Globus pallidus (tissue), 1 donor: Measurements from ENCODE around the gene AQP6.

ENCODE experiments used
- DNase-seq: peaks from one replicate; pipeline ENCODE4 v3.0.0-alpha.2; 2015; ENCODE audit warnings: low spot score

The AQP6 gene

DNA sequence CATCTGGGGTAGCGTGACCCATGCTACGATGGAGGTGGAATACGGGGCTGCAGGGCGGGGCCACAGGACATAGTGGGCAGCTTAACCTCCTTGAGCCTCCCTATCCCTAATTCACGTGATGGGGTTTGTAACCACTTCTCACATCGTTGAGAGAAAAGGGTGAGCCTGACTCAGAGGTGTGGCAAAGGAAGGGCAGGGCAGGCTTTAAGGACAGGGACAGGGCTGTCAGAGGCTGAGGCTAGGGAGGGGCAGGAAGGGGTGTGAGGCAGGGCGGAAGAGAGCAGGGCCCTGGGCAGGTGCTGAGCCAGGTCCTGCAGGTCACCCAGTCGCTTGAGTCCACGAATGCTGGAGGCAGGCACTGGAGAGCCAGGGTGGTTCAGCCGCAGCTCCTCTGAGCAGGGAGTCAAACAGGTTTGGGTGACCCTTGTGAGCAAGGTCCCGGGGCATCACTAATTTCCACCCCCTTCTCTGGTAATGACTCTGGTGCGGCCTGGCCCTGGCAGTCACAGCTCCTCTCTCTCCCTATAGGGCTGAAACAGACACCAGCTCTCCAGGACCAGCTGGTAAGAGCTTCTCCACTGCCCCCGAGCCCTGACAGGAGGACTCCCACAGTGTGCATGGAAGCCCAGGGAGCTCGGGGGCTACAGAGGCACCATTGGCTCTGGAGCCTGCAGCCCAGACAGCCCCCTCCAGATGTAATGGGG is 29.7 kb upstream of the AQP6 start:
- DNase-seq, result no peak

DNA sequence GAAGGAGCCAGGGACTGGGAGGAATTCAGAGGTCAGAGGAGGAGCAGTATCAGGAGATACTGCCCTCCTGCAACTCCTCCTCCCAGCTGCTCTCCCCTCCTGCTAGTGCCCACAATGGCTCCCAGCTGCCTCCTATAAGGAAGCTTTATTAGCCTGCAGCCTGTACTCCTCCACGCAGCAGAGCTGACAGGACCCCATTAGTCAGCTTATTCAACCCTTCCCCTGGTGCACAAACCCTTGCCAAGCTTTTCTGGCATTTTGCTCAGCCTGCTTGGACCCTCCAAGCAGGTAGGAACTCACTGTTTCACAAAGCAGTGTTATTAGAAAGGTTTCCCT is 29.2 kb upstream of the AQP6 start:
- DNase-seq, result no peak

DNA sequence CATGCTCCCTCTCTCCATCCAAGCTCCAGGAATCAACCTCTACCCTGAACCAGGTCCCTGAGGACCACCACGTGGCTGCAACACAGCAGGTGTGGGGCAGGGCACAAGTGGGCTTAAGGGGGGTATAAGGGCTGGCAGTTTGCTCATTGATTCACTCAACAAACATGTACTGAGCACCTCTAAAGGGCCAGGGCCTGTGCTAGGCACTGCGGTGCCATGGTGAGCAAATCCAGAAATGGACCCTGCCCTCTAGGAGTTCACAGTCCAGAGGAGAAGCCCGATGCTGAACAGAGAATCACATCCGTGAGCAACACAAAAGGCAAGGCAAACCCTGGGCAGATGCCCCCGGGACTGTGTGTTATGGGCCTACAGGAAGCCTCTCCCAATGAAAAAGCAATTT is 28.7 kb upstream of the AQP6 start:
- no peak for DNase-seq

DNA sequence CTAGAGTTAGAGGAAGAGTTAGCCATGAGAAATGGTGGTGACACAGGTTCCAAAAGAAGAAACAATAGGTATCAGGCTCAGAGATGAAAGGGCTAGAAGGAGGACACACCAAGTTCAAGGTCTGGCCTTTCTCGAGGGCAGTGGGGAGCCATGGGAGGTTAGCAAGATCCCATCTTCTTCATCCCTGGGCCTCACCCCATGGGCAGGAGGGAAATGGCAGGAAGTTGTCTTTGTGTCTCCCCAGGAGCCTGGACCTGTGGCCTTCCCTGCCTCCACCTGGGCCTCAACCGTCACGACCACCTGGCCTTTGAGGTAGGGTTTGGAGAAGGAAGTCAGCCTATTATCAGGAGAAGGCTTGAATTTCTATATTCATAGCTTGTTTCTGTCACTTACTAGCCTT is 28.0 kb upstream of the AQP6 start:
- DNase-seq, result no peak

DNA sequence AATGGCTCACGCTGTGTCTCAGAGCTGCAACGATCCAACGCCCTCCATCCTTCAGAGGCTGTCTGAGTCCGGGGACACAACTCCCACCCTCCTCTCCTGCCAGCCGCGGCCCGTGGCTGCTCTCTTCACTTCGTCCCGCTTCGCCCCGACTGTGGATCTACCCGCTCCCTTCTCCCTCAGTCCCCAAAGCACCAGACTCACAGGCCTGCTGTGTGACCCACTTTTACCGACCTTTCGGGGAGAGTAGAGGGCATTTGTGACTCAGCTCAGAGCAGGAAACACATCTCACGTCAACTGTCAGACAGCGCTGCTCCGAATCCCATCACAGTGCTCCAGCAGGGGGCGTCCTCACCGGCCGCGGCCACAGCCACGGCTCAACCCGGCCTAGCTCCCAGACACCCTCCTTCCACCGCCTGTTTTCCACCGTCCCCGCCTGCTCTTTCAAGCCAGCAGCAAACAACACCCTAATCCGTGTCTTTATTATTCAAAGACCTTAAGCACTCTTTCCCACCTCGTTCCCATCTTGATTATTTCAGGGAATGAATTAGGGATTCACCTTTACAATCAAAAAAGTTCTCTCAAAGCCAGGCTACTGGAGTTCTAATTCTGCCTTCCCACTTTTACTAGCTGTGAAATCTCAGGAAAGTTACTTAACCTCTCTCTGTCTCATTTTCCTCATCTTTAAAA is 27.2 kb upstream of the AQP6 start:
- DNase-seq, result peak; percentile 81

DNA sequence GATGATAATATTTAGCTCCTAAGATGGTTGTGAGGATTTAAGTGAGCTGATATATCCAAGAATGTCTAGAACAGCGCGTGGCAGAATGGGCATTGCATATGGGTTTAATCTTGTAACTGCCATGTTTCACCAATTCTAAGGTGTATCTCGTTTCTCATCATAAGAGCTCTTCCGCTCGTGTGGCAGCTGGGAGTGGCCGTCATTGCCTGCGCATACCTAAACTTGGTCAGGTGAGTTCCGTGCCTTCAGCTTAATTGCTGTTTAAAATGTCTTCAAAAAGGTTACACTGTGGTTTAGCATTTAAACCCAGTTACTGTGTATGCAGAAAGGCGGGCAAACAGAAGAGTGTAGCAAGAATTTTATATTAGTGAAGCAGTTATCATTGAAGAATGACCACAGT is 26.7 kb upstream of the AQP6 start:
- no peak for DNase-seq

DNA sequence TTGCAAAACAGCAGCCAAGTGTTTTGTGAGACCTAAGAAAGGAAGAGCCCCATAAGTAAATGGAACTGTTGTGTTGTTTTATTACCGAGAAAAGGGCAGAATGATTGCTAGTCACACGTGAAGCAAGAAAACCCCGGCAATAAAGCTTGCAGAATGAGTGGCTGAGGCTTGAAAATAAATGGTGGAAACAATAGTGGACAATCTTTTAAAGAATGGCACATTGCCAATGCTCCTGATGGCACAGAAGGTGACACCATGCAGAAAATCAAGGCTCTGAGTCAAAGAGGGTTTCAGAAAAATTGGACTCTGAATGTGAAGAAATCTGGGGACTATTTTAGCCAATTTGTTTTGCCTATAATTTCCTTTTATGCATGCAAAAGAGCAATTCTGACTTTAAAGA is 26.2 kb upstream of the AQP6 start:
- no peak for DNase-seq

DNA sequence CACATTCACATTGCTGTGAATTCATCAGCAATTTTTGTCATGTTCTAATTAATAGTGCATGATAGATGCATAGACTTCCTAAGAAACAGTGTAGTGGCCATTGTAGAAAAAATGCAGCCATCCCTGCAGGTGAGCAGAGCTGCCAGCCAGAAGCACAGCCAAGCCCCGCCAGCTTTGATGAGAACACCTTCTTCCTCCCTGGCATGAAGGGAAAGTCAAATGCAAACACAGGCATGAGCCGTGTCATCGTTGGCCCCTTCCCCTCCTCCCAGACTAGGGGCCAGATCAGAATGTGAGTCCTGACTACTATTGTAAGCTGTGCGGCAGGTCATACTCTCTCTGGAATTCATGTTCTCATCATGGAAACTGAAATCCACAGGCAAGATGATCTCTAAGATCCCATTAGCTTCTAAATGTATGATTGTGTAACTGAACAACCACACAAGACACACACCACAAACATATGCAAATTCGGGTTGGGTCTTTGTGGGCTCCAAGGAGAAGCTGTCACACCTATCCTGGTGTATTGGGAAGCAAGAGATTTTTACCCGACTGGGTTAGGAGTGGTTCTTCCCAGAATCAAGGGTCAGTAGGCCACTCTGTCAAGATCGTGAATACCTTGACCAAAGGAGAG is 25.0 kb upstream of the AQP6 start:
- no peak for DNase-seq

DNA sequence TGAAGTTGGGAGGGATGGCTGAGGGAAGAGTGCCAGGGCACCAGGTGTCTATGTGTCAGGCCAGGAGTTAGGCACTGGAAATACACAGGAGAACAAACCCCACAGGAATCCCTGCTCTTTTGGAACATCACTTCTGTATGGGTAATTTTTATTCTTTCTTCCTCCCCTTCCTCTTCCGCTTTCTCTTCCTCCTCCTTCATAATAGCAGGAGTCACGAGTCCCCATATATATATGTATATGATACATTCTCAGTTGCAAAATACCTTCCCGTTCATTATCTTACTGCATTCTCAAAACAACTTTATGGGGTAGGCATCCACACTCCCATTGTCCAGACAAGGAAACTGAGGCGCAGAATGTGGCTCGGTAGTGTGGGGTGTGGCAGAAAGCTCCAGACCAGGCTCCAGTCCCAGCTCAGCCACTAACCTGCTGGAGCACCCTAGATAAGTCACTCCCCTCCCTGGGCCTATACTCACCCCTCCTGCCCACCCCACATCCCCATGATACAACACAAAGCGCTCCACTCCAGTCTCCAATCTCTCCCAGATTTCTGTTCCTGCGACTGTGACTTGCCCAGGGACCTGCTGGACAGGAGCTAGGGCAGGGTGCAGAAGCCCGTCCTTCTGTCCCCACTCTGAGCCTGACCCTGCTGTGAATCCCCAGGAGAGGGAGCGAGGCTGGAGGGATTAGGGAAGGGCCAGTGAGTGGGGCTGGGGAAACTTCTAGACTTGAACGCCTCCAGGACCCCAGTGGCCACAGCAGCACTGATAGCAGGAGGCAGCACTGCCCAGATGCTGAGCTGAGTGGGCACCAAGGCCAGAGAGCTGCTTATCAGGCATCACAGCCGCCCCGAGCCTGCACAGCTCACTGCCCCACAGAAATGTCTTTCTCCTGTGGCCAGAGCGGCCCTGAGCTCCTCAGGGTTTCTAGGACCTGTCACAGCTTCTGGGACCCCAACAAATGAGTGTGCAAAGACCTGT is 23.6 kb upstream of the AQP6 start:
- no peak for DNase-seq

DNA sequence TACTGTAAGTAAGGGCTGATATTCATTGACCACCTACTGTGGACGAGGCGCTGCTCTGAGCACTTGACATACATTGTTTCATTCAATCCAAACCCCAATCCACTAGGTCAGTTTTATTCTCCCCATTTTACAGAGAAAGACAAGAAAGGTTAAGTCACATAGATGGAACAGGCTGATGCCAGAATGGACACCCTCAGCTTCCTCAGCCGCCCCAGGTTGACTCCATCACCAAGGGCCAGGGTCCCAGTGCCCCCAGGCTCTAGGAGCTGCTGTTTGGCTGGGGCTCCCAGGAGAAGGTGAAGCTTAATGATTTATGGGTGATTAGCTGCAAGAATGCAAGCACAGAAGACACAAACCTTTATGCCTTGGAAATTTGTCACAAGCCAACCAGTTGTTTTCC is 22.9 kb upstream of the AQP6 start:
- no peak for DNase-seq

DNA sequence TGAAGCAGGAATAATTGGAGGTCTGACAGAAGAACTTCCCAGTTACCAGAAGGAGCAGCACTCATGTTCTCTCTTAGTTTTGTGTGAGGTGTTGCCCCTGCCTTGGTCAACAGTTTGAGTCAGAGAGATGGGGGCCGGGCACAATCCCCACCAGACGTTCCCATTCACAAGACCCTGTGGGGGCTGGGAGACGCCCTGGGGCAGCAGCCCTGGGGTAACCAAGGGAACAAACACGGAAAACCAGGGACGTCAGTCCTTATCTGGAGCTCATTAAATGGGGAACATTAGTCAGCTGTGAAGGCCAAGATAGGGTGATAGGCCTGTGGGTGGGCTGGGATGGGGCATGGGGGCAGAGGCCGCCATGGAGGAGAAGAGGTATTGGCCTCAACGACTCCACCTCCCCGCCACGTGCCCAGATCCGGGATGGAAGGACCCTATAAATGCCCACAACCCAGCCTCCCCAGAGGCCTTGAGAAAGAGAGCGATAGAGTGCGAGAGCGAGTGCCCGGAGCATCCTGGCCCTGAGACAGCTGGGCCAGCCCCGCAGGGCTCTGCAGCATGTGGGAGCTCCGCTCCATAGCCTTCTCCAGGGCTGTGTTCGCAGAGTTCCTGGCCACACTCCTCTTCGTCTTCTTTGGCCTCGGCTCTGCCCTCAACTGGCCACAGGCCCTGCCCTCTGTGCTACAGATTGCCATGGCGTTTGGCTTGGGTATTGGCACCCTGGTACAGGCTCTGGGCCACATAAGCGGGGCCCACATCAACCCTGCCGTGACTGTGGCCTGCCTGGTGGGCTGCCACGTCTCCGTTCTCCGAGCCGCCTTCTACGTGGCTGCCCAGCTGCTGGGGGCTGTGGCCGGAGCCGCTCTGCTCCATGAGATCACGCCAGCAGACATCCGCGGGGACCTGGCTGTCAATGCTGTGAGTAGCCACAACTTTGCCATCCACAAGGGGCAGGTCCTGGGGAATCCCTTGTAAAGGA is 22.2 kb upstream of the AQP6 start, which contains the start of gene AQP2:
Gene AQP2, plus strand, starts transcription at position 465 of the 979 bp plus-strand sequence. Its CDS starts 94 bp downstream, at position 559.
- DNase-seq, result no peak

DNA sequence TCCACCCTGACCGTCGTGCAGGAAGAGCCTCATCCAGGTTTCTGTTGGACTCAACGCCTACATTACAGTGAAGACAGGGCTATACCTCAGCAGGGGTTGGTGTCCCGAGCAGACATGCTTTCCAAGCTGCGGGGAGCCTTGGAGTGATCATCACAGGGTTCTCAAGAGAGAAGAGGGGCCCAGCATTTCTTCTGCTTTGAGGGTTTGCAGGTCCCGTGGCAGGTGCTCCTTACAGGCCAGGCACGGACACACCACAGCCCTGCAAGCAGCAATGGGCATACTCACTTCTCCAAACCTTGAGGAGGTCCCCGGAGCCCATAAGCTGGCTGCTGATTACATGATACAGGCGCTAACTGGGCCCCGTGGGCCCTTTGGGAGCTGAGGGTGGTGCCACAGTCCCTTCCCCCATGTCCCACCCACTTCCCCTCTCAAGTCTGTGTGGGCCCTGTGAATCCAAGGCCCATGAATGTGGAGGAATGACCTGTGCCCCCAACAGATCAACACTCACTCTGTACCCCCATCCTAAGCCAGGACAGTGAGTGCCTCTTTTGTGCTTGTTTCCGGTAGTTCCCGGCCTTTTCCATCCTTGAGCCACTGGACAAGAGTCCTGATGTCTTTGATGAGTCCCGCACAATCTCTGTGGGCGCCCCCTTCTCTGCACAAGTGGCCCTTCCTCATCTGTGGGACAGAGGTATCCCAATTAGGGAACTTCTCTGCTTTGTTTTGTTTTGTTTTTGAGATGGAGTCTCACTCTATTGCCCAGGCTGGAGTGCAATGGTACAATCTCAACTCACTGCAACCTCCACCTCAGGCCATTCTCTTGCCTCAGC is 21.1 kb upstream of the AQP6 start:
- DNase-seq, result no peak

DNA sequence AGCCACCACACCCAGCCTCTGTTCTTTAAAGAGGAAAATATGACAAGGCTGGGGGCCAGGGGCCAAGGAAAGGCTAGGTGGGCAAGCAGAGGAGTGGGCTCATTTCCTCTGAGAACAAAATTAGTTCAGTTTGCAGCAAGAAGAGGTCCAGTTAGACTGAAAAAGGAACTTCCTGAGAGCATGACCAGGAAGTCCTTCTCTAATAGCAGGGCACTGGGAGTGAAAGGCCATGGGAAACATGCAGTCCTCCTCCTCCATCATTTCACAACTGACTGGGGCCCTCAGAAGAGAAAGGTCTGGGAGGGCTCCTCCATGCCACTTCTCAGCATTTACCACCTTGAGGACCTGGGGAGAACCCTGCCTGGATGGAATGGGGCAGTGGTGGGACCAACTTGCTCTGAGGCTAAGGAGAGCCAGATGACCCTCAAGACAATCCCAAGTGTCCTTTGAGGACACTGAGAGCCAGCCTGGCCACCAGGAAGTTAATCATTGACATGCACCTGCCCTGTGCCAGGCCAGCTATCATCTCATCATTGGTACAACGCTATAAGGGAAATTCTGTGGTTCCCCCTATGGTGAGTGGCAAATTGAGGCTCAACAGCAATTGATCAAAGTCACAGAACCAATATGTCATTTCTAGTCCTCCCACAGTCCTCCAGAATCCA is 20.2 kb upstream of the AQP6 start:
- DNase-seq, result no peak

DNA sequence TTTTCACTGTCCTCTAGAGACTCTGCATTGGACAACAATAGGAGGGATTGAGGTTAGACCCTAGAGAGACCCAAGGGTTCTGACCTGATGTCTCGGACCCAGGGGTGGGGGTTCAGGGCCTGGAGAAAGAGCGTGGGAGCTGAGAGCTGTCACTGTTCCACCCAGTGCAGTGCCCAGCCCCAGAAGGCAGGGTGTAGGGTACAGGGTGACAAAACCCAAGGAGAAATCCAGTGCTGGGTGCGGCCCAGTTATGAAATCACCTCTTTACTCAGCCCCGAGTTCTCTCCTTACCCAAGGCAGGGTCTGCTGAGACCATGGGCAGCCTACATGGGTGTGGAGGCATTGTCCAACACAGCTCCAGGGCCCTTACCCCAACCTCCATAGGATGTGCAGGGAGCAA is 19.6 kb upstream of the AQP6 start:
- no peak for DNase-seq

DNA sequence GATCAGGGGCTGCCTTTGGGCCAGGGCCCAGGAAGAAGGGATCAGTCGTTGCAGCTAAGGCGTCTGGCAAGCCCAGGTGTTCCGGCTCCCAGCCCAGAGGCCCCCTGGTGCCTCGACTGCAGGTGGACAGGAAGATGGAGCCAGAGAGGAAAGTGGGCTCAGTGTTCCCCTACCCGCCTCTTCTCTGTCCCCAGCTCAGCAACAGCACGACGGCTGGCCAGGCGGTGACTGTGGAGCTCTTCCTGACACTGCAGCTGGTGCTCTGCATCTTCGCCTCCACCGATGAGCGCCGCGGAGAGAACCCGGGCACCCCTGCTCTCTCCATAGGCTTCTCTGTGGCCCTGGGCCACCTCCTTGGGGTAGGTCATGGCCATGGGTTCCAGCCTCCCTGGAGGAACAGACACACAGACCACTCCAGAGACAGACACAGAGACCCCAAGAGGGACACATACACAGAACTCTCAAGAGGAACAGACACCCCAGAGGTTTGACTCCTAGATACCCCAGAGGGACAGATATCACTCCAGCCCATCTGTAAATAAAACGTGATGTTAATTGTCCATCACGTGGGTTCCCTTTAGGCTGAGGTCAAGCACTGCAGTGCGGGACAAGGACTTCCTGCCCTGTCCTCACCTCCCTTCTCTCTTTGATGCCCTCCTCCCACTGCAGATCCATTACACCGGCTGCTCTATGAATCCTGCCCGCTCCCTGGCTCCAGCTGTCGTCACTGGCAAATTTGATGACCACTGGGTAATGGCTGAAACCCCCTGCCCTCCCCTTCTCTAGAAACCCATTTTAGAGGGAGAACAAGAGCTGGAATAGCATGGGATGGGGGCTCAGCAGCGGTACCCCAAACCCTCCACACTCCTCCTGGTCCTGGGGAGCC is 18.5 kb upstream of the AQP6 start:
- no peak for DNase-seq

DNA sequence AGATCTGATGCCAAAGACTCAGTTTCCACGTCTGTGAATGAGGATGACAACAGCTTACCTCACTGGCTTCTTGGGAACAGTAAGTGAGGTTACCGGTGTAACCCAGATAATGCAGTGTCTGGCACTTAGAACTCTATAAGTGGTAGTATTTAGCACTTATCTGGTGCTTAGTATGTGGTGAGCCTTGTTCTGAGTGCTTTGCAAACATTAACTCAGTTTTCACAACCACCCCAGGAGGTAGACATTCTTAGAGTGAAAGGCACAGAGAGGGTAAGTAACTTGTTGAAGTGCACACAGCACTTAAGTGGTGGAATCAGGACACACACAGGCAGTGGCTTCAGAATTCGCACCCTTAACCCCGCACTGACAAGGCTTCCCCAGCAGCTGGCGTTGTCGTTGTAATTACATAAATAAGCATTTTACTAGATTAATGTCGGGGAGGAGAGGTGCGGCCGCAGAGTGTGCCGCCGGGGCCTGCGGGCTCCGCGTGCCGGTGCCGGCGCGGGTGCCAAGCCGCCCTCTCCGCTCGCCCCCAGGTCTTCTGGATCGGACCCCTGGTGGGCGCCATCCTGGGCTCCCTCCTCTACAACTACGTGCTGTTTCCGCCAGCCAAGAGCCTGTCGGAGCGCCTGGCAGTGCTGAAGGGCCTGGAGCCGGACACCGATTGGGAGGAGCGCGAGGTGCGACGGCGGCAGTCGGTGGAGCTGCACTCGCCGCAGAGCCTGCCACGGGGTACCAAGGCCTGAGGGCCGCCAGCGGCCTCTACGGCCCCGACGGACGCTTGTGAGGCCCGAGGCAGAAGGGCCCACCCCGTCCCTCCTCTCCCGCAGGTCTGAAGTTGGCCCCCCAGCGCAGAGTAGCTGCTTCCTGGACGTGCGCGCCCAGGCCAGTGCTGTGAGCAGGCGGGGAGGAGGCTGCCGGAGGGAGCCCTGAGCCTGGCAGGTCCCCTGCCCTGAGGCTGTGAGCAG is 17.6 kb upstream of the AQP6 start:
- DNase-seq, result no peak

DNA sequence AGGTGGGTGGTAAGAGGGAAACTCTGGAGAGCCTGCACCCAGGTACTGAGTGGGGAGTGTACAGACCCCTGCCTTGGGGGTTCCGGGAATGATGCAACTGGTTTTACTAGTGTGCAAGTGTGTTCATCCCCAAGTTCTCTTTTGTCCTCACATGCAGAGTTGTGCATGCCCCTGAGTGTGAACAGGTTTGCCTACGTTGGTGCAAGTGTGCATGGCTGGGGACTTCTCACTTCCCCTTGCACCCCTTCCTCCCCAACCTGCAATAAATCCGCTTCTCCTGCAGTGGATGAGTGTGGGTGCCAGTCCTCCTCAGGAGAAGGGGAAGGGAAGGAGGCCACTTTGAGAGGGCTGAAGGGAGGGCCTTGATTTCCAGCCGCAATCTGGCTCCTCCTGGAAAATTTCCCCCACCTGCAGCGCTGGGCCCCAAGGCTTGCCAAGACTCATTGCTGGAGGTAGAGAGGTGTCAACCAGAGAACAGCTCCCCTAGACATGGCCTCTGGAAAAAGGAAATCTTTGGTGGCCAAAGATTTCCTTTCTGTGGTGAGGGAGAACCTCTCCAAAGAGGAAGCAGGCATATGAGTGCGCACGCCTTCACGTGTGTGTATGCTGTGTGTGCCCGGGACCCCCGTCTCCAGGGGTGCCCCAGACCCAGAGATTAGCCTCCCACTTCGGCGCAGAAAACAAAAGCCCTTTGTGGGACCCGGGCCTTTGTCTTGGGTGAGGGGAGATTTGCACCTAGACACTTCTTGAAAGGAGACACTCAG is 16.7 kb upstream of the AQP6 start:
- DNase-seq, result no peak
